Measurements from ENCODE around the gene GCDH.

GCDH gene

DNA sequence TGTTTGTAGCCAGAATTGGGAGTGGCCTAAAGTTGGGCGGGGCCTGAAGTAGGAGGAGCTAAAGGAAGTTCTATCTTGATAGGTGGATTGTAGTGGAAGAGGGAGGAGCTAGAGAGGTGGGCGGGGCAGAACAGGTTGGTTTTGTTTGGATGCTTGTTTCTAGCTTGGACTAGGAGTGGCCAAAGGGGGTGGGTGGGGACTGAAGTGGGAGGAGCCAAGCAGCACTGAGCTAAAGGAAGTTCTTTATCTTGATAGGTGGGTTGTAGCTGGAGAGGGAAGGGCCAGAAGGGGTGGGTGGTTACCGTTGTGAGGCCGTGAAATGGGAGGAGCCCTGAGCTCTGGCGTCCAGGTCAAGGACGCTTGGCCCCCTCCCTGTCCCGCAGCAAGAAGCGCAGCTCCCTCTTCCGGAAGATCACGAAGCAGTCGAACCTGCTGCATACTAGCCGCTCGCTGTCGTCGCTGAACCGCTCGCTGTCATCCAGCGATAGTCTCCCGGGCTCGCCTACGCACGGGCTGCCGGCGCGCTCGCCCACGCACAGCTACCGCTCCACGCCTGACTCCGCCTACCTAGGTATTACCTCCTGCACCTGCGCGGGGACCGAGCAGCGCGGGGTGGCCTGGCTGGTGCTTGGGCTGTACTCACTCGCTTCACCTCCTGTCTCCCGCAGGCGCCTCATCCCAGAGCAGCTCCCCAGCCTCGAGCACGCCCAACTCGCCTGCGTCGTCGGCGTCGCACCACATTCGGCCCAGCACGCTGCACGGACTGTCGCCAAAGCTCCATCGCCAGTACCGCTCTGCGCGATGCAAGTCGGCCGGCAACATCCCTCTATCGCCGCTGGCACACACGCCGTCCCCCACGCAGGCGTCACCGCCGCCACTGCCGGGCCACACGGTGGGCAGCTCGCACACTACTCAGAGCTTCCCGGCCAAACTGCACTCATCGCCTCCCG is 17.7 kb upstream of the GCDH start:
- peak; percentile 75 to 84 for DNase-seq (ENCODE audit: low read depth in 2 of 2)
- TF ChIP-seq, protein P1, sequence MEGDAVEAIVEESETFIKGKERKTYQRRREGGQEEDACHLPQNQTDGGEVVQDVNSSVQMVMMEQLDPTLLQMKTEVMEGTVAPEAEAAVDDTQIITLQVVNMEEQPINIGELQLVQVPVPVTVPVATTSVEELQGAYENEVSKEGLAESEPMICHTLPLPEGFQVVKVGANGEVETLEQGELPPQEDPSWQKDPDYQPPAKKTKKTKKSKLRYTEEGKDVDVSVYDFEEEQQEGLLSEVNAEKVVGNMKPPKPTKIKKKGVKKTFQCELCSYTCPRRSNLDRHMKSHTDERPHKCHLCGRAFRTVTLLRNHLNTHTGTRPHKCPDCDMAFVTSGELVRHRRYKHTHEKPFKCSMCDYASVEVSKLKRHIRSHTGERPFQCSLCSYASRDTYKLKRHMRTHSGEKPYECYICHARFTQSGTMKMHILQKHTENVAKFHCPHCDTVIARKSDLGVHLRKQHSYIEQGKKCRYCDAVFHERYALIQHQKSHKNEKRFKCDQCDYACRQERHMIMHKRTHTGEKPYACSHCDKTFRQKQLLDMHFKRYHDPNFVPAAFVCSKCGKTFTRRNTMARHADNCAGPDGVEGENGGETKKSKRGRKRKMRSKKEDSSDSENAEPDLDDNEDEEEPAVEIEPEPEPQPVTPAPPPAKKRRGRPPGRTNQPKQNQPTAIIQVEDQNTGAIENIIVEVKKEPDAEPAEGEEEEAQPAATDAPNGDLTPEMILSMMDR (IDR thresholded peaks at IDR 0.05; ENCODE audit: low read depth, low read length) = no peak
- peak overlapping the region; percentile 35 to 45 for H3K4me3 ChIP-seq (replicated peaks in 1 of 2; ENCODE audit: low read depth in 2 of 2, low read length in 2 of 2)

DNA sequence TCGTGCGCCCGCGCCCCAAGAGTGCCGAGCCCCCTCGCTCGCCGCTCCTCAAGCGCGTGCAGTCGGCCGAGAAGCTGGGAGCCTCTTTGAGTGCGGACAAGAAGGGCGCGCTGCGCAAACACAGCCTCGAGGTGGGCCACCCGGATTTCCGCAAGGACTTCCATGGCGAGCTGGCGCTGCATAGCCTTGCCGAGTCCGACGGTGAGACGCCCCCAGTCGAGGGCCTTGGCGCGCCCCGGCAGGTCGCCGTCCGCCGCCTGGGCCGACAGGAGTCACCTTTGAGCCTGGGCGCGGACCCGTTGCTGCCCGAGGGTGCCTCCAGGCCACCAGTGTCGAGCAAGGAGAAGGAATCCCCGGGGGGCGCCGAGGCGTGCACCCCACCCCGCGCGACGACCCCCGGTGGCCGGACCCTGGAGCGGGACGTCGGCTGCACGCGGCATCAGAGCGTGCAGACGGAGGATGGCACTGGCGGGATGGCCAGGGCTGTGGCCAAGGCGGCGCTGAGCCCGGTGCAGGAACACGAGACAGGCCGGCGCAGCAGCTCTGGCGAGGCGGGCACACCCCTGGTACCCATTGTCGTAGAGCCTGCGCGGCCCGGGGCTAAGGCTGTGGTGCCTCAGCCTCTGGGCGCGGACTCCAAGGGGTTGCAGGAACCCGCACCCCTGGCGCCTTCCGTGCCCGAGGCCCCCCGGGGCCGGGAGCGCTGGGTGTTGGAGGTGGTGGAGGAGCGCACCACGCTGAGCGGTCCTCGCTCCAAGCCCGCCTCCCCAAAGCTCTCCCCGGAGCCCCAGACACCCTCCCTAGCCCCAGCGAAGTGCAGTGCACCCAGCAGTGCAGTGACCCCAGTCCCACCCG is 16.8 kb upstream of the GCDH start:
- no peak for DNase-seq (ENCODE audit: low read depth in 2 of 2)
- TF ChIP-seq, protein P1 (IDR thresholded peaks at IDR 0.05; ENCODE audit: low read depth, low read length) = no peak
- no peak overlapping the region for H3K4me3 ChIP-seq (replicated peaks in 1 of 2; ENCODE audit: low read depth in 2 of 2, low read length in 2 of 2)

GRCh38 chr19:12875086-12875485 is 15.9 kb upstream of the GCDH start:
- TF ChIP-seq, protein P1 (IDR thresholded peaks at IDR 0.05; ENCODE audit: low read depth, low read length) = no peak
- no peak overlapping the region for H3K4me3 ChIP-seq (replicated peaks in 1 of 2; ENCODE audit: low read depth in 2 of 2, low read length in 2 of 2)
- DNase-seq (ENCODE audit: low read depth in 2 of 2) = no peak

DNA sequence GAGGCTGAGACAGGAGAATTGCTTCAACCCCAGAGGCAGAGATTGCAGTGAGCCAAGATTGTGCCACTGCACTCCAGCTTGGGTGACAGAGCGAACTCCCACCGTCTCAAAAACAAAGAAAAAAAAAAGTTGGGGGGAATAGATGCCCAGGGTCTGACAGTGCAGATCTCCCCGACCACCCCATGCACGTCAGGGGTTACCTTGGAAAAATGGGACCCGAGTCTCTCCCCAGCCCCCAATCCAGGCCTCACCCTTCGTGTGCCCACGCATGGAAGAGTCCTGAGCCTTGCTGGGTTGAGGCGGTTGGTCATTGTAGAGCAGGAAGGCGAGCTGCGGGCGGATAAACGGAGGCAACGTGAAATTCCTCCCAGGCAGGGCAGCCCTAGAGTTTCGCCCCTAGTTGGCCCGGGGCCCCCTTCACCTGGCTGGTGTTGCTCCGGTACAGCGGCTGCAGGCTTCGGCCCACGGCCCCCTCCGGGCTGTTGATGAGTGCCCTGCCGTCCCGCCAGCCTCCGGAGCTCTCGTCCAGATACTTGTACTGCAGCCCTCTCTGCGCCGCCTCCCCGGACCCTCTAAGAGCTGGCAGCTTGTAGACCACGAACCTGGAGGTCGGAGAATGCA is 10.3 kb upstream of the GCDH start:
- H3K4me3 ChIP-seq (replicated peaks in 1 of 2; ENCODE audit: low read depth in 2 of 2, low read length in 2 of 2) = peak overlapping the region; percentile 77 to 89
- TF ChIP-seq, protein P1 (IDR thresholded peaks at IDR 0.05; ENCODE audit: low read depth, low read length) = no peak
- peak; percentile 21 to 38 for DNase-seq (ENCODE audit: low read depth in 2 of 2)

GRCh38 chr19:12881172-12881808 is 9.7 kb upstream of the GCDH start, which contains the start of gene DNASE2:
Gene DNASE2, minus strand, starts transcription at chr19:12881449. Its CDS starts 74 bp downstream, at chr19:12881375.
- TF ChIP-seq, protein P1 (IDR thresholded peaks at IDR 0.05; ENCODE audit: low read depth, low read length) = no peak
- DNase-seq (ENCODE audit: low read depth in 2 of 2) = peak; percentile 93 to 96
- peak within 1 kb of the TSS; percentile 77 to 89 for H3K4me3 ChIP-seq (replicated peaks in 1 of 2; ENCODE audit: low read depth in 2 of 2, low read length in 2 of 2)

DNA sequence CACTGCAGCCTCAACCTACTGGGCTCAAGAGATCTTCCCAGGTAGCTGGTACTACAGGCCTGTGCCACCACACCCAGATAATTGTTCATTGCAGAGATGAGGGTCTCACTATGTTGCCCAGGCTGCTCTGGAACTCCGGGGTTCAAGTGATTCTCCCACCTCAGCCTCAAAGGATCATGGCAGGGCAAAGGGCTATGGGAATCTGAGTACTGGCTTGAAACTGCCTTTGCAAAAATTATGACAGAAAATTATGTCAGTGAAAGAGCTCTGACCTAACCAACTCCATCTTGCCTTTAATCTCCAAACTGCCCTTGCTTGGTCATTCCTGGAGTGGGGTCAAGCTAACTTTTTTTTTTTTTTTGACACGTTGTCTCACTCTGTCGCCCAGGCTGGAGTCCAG is 8.4 kb upstream of the GCDH start:
- TF ChIP-seq, protein P1 (IDR thresholded peaks at IDR 0.05; ENCODE audit: low read depth, low read length) = no peak
- no peak overlapping the region for H3K4me3 ChIP-seq (replicated peaks in 1 of 2; ENCODE audit: low read depth in 2 of 2, low read length in 2 of 2)

More for the DNA sequence above, 8.4 kb upstream of the GCDH start:
- no peak for DNase-seq (ENCODE audit: low read depth in 2 of 2)

All from cardiac fibroblast (primary cell).